ENCODE data around the gene ZFY.

GRCh38 chrY:2934861-2935715 is at the start of gene ZFY:
- TF ChIP-seq POLR2A (IDR thresholded peaks at IDR 0.05) (peak; percentile 14), CTCF (IDR thresholded peaks at IDR 0.05) (no peak)
